Right forelimb (tissue), 1 donor: Measurements from ENCODE around the gene CISTR.

ENCODE experiments used
- DNase-seq: peaks from one replicate; pipeline ENCODE4 v3.0.0-alpha.2; 2018

CISTR gene

DNA sequence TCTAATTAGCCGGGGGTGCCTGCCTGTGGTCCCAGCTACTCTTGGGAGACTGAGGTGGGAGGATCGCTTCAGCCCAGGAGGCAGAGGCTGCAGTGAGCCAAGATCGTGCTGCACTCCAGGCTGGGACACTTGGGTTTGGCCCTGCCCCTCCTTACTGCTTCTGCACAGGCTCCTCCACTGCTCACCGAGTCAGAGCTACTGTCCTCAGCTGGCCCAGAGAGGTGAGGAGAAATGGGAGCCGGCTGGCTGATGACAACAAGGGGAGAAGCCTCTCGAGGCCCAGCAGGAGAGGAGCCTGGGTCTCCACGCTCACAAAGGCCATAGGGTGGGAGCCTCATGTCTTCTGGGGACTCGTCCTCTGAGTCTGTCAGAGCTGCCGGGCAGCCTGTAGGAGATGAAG is 38.3 kb downstream of the CISTR start:
- peak; percentile 26 for DNase-seq

DNA sequence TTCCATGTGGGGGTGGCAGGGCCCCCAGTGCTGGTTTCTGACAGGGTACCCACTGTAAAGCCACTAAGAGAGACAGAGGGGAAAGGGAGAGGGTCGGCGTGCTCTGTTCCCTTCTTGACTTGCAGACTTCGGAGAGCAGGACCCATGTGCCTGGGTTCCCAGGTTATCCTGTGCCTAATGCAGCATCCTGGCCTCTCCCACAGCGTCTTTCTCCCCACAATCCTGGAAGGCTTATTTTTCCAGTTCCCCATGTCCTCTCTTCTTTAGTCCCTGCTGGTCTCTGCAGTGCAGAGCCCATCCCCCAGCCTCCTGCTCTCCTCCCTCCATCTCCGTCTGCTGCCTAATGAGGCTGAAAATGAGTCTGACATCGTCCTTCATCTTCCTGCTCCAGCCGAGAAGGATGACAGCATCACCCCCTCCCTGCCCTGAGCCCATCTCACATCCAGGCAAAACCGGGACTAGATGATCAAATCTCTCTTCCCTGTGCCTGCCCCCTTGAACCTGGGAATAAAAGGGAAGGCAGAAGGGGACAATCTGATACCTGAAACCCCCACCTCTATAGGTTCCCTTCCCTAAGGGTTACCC is 39.6 kb downstream of the CISTR start:
- DNase-seq = peak; percentile 24

- no peak for DNase-seq
Observed at GRCh38 chr12:53710091-53710490, 41.7 kb downstream of the CISTR start.

DNA sequence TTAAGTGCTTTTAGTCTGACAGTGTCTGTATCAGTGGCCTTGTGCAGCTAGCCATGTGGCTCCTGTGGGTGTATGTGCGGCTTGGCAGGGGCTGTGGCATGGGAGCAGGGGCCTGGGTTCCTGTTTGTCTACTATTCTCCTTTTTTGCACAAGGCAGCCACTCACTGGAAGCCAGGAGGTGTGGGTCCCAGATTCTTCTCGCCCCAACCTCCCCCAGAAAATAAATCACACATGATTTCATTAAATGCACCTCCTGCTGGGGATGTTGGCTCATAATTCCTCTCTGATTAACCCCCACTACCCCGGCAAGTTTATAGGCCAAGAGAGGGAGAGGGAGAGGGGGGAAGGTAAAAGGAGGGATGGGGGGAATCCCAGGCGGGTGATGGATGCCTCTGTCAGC is 42.1 kb downstream of the CISTR start:
- DNase-seq = no peak

GRCh38 chr12:53706080-53706479 is 45.7 kb downstream of the CISTR start:
- no peak for DNase-seq

DNA sequence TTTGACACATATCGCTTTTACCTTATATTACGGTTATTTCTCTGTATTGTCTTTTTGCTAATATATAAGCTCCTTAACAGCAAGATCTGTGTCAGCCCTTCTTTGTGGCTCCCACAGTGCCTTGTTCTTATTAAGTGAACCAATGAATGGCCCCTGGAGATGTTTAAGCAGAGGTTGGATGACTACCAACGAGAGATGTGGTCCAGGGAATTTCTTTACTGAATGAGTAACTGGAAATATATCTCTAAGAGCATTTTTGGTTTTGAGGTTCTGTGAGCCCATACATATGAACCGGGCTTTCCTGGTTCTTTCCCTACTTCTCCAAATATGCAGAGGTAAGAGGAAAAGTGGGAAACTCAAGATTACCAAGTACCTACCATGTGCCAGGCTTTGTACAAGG is 48.0 kb downstream of the CISTR start:
- no peak for DNase-seq

DNA sequence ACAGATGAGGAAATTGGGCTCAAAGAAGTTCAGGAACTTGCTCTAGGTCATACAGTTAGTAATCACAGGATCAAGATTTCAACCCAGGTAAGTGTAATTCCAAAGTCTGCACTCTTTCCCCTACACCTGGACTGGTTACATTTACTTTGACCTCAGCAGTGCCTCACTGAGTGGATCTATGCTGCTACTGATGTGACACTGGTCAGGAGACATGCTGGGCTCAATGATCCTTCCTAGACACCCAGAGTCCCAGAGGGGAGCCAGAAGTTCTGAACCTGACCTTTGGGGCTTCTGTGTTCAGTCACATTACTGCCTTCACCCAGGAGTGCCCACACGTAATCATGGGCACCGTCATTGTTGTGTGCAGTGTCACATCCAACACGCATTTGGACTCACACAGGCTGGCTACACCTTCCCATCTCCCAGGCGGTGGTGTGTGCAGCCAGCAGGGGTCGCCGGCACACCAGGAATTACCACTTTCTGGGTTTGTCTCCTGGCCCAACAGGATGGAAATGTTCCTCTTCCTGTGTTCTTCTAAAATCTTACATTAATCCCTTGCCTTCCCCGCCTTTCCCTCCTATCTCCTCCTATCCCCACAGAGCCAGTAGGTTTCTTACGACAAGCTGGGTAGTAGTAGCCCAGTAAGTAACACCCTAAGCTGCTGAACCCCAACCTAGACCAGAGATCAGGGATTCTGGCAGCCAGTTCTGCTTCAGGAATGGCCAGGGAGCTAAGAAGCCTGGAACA is 50.1 kb downstream of the CISTR start:
- peak; percentile 90 for DNase-seq

DNA sequence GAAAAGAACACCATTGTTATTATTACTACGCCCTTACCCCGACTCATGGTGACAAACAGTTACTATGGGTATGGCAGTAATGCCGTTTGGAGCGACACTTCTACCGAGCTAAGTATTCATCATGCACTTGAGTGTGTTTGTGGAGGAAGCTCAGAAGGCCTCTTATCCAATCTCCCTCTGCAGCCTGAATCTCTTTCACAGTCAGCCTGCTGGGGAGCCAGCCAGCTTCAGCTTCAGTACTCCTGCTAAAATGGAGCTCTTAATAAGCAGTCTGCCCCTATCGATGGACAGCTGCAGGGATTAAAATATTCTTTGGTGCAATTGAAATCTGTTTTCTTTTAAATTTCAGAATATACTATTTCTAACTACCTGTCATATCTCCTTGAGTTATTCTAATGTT is 51.2 kb downstream of the CISTR start:
- DNase-seq = no peak

- DNase-seq = no peak
Observed at GRCh38 chr12:53699678-53700025, 52.1 kb downstream of the CISTR start.

DNA sequence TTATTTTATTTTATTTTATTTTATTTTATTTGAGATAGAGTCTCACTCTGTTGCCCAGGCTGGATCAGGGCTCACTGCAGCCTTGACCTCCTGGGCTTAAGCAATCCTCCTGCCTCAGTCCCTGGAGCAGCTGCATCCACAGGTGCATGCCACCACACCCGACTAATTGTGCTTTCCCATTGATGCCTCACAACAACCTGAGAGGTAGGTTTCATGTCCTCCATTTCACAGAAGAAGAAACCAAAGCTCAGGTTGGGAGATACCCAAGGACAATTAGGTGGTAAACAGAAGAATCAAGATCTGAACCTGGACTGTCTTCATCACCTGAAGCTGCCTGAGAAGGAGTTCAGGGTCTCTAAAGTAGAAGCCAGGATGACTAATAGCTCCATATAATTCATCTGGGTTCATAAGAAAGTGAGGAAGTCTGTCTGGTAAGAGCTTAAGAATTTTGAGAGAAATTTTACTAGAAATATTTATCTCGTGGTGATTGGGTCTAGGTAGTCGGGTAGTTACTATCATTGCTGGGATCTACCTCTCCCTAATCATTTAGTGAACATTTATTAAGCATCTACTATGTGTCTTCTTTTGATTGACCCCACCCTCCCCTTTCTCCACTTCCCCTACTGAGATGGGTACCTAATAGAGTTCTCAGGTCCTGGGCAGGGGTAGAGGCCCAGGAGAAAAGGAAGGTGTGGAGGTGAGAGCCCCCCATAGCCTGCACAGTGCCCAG is 52.7 kb downstream of the CISTR start:
- DNase-seq = no peak

- no peak for DNase-seq
Observed at GRCh38 chr12:53696655-53697331, 55.0 kb downstream of the CISTR start.
